Stimulated activated CD4-positive, alpha-beta T cell treated with anti-CD3 and anti-CD28 coated beads, Interleukin-4, amount 100 ng/mL, for 48 hours (primary cell): ENCODE results near the gene GPR55.
A peak's percentile ranks its signal among the peaks of the same experiment; 100 is the strongest.

Experiments
- DNase-seq, 2 donors: peaks; one replicate each; pipeline ENCODE4 v3.0.0-alpha.2; 2020; ENCODE audit warnings: low read depth in 2 of 2

Gene GPR55

DNA sequence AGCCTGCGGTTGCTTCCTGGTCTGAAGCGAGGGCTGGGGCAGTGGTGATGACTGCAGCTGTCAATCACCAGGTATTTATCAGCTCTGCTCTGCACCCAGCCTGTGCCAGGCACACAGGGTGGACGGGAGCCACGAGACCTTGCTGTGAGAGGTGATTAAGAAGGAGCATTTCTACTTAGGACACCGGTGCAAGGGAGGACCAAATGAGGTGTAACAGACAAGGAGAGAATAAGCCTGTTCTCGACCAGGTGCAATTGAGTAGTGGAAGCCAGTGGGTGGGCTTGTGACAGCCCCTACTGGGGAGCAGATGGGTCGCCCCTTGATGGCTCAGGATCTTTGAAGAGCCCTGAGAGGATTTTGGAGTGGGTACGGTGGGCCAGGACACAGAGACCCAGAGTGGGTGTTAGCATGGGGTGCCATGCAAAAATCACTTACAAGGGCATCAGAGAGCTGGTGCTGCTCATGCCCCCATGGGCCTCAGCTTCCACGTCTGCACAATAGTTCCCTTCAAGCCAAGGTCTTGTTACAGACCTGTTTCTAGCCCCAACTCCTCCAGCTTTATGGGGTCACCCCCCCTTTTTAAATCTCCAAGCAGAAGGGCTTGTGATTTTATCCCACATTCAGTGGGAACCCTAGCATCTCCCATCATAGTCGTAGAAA is 24.6 kb downstream of the GPR55 start:
- DNase-seq = no peak

DNA sequence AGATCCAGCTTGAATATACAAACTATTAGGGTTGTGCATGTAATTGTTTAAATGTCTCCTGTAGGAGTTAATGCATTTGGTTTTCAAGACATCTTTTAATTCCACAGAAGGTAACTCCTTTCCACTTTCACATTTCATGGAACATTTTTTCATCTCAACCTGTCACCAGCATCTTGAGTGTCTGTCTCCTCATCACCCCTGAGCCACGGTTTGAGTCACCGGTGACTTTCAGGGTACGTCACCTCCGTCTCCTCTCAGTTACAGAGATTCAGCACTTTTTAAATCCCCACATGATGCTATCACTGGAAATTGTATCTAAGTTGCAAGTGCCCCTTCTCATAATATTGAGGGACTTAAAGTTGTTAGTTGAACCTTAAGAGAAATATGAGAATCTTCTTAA is 25.3 kb downstream of the GPR55 start:
- DNase-seq = peak; percentile 44 to 53

DNA sequence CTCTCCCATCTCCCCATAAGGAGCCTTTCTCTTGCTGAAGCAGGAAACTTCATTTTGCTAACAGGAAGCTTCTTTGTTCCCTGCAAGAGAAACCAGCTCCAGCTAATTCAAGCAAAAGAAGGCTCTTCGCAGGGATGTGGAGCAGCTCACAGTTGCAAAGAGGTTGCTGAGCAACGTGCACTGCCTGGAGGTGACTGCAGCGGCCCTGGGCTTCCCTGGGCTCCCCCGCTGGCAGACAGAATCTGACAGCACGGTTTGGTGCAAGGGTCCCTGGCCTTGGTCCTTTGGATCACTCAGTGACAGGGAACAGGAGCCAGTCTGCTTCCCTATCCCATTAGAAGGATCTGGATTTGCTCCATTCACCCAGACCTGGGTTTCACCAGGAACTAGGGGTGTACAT is 25.8 kb downstream of the GPR55 start:
- no peak for DNase-seq

DNA sequence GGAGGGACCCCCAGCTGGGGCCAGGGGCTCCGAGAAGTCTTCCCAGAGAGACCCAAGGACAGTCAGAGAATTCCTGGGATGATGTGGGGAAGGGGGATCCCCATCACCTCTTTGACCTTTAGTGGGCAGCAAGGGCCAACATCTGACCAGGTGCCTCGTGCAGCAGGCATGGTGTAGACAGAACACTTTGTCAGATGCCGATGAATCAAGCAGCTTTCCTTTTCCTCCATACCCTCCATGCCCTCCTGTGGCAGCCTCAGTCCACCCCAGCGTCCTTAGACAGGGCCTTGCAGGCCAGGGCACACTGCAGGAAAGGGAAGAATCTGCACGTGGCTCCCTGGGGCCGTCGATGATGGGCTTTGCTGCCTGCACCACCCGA is 26.3 kb downstream of the GPR55 start:
- no peak for DNase-seq

DNA sequence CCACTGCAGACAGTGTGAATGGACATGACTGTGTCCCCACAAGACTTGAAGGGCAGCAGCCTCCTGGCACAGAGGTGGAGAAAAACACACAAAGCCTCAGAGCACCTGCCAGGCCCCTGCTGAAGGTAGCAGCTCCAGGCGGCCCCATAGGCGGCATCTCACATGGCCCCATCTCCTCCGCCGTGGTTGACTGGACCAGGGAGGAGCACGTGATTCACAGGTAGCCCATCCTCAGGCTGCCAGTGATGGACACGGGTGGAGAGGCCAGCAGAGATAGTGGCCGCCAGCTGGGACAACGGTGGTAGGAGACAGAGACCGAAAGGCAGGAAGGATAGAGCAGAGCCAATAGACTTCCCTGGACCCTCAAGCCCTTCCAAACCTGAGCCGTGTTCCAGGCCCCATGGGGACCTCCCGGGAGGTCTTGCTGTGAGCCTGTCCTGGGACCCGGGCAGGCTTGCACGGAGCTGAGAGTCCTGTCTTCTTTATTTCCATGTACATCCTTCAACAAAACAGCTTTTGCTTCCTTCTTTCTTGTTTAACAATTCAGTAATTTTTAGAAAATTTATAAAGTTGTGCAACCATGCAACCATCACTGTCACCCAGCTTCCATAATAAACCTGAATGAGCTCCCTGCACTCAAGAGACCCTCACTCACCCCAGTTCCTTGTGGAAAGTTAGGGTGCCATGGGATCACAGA is 26.9 kb downstream of the GPR55 start:
- DNase-seq = no peak

DNA sequence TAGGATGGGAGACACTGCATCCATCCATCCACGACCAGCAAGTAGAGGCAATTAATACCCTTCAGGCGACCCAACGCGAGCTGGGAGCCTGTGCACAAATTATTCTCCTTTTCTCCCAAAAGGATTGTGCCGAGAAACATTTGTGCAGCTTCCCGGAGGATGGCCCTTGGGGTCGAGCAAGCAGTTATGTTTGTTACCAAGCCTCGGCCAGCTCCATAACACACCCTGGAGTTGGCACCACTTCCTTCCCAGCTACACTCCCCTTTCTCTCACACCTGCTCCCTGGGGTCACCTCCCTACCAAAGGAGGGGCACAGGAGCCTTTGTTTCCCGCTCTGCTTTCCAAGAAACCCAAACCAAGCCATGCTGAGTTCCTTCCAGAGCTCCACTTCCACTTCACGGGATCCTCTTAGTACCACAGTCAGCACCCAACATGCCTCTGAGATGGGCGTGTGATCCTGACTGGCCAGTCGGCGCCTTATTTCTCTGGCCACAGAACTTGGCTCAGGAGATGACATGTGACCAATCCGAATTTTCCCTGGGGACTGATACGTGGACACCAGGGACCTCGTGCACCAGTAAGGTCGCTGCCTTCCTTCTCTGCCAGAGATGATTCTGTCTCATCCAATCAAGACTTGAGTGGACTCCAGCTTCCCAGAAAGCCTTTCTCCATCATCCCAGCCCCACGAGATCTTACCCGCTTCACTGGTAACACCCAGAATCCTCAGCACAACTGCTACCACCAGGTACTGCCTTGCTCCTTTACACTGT is 28.5 kb downstream of the GPR55 start:
- no peak for DNase-seq

GRCh38 chr2:230895536-230896345 is 29.3 kb downstream of the GPR55 start:
- DNase-seq = no peak

DNA sequence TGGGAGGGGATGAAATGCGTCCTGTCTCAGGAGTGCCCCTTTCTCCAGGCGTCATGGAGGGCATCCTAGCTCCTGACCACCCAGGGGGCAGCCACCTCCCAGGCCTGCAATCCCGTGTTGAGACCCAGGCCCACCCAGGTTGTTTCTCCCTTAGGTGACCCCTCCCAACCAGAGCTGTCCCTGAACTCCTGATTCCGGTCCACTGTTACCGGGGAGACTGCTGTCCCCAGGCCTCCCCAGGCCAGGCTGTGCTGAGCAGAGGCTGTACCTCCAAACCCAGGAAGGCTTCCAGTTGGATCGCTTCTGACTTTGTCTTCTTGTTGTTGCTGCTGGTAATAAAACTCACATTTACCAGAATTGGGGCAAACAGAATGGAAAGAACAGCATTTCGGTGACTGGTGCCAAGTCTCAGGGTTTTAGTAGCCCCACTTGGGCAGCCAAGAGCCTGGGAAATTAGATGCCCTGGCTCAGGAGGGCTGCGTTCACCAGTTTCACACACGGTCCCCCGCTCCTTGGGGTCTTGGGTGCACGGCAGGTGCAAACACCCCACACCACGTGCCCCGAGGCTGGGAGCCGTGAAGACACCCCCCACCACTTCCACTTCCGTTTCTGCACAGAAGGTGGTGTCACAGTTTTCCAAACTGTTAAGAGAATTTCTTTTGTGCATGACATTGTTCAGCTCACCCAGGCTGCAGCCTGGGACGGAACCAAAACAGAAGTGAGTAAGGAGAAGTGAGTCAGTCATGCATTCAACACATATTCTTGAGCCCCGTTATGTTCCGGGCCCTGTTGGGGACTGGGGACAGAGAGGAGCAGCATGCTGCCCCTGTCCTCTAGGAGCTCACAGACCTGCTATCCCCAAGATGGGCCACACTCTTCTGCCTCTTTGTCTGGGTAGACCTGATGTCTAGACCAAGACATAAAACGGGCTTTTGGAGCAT is 30.9 kb downstream of the GPR55 start:
- DNase-seq = no peak

DNA sequence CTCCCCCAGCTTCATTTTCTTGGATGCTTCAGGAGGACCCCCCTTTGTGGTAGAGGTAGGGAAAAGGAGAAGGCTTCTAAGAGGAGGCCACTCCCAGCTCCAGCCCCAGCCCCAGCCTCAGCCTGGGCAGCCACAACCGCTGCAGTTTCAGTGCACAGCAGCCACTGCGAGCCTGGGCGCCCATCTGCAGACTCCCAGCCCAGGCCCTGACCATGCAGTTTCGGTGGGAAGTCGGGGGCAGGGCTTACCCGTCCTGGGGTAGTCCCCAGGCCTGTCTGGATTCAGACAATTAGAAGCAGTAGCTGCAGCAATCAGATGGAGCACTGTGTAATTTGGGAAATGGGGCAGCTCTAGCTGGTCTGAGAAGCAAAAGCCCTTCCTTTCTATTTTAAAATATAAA is 31.7 kb downstream of the GPR55 start:
- no peak for DNase-seq

GRCh38 chr2:230891509-230891908 is 33.5 kb downstream of the GPR55 start:
- no peak for DNase-seq

GRCh38 chr2:230891064-230891463 is 34.0 kb downstream of the GPR55 start:
- no peak for DNase-seq

DNA sequence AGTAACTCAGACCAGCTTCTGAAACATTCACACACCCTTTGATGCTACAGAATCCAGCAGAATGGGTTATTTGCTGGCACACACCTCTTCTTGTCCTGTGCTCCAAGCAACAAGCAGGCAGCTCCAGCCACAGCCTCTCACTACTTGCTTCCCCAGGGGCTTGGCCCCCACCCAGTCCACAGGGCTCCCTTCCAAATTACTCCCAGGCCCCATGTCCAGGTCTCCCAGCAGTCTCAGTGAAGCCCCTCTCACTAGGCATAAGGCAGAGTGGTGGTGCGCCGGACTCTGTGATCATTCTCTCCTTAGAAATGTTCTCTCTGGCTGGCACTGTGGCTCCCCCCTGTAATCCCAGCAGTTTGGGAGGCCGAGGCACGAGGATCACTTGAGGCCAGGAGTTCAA is 34.4 kb downstream of the GPR55 start:
- DNase-seq = no peak

DNA sequence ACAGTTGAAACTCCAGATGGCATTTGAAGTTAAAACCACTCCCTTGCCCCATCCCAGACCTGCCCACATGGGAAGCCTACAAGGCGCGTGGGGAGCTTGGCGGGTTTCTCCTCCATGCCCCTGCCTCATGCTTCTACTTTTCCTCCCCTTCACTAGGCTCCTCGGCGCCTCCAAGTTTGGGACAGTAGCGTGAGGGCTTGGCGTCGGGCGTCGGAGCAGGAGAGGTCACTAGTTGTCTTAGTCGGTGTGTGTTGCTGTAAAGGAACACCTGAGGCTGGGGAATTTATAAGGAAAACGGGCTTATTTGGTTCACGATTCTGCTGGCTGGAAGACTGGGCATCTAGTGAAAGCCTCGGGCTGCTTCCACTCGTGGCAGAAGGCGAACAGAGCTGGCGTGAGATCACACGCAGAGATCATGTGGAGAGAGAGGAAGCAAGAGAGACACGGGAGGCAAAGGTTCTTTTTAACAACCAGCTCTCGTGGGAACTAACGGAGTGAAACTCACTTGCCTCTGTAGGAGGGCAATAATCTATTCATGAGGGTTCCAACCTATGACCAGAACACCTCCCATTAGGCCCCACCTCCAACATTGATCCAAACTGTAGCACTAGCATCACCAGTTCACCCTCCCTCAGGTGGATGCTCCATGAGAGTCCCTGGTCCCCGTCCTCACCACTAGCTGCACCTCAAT is 35.0 kb downstream of the GPR55 start:
- no peak for DNase-seq

DNA sequence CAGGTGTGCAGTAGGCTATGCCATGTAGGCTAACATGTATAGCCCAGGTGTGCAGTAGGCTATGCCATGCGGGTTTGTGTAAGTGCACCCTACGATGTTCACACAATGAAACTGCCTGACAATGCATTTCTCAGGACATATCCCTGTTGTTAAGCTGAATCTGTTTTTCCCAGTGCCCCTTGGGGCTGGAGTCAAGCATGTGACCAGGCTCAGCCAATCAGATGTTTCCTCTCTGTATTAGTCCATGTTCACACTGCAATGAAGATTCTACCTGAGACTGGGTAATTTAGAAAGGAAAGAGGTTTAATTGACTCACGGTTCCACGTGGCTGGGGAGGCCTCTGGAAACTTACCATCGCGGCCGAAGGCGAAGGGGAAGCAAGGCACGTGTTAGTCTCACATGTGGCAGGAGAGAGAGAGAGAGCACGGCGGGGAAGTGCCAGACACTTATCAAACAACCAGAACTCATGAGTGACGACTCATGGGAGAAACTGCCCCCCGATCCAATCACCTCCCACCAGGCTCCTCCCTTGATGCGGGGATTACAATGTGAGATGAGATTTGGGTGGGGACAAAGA is 36.1 kb downstream of the GPR55 start:
- DNase-seq = no peak

- no peak for DNase-seq
Observed at GRCh38 chr2:230887342-230887741, 37.7 kb downstream of the GPR55 start.

DNA sequence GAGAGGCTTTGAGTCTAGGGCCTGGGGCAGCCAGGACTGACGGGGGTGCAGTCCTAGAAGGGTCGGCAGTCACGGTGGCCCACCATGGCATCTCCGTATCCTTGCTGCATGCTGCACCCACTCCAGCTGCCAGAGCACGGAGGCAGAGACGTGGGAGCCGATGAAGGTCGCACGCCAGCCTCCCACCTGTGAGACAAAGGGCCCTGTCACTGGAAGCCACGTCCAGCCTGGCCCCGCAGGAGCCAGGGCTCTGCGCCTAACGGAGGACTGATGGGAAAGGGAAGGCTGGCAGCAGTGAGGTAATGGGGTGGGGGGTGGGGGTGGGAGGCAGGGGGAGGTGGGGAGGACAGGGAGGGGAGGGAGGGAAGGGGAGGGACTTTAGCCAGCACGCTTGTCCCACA is 38.4 kb downstream of the GPR55 start:
- DNase-seq = no peak

GRCh38 chr2:230886206-230886605 is 38.8 kb downstream of the GPR55 start:
- DNase-seq = no peak

GRCh38 chr2:230885463-230886130 is 39.4 kb downstream of the GPR55 start:
- DNase-seq = no peak

DNA sequence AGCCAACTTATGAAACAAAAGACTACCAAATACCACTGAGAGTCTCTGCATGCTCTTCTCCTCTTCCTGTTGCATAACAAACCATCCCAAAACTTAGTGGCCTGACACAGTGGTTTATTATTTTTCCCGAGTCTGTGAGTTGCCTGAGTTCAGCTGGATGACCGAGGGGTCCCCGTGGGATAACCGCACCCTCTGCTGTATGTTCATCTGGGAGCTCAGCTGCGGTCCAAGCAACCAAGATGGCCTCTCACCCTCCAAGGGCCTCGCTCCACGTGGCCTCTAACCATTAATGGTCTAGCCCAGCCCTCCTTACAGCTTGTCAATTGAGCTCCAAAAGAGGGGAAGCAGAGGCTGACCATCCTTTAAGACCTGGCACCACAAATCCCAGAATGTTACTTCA is 43.2 kb downstream of the GPR55 start:
- DNase-seq = no peak

- DNase-seq = no peak
Observed at GRCh38 chr2:230879891-230880290, 45.2 kb downstream of the GPR55 start.
